Heart left ventricle (tissue), 16 donors: ENCODE measurements around the gene PRX. TPM values are rescaled to one million over a fixed set of nuclear protein-coding genes. Genes with fewer than 3 reads are reported as not detected.

ENCODE experiments used
- ATAC-seq, 4 donors: fragments of 200-7000 bp; cut with Tn5 transposase; one replicate each; pipeline ENCODE4 v1.9.1; 2020 to 2022; ENCODE audit warnings: moderate library complexity in 4 of 4, mild to moderate bottlenecking in 3 of 4, moderate number of reproducible peaks in 1 of 4
- DNase-seq, 5 donors: peaks; one replicate each; pipeline ENCODE4 v3.0.0-alpha.2; 2020
- H3K27ac ChIP-seq, 12 donors: fragments of 200-600 bp; sonication (generic) in 4 of 12; one replicate each; pipeline versions ENCODE4 v1.5.0 to v1.8.0; 2016 to 2022; ENCODE audit warnings: mild to moderate bottlenecking in 2 of 12
- H3K27me3 ChIP-seq, 9 donors: fragments of 200-600 bp; sonication (generic) in 2 of 9; one replicate each; pipeline versions ENCODE4 v1.5.1 to v1.8.0; 2016 to 2022; ENCODE audit warnings: mild to moderate bottlenecking in 3 of 9
- H3K36me3 ChIP-seq, 9 donors: fragments of 200-600 bp; sonication (generic) in 2 of 9; one replicate each; pipeline versions ENCODE4 v1.5.0 to v1.8.0; 2018 to 2022; ENCODE audit warnings: mild to moderate bottlenecking in 2 of 9
- H3K4me1 ChIP-seq, 12 donors: fragments of 200-600 bp; sonication (generic) in 4 of 12; one replicate each; pipeline versions ENCODE4 v1.5.0 to v1.8.0; 2016 to 2022; ENCODE audit warnings: mild to moderate bottlenecking in 3 of 12
- H3K4me3 ChIP-seq, 12 donors: fragments of 200-600 bp; sonication (generic) in 4 of 12; one replicate each; pipeline versions ENCODE4 v1.5.0 to v1.8.0; 2017 to 2022; ENCODE audit warnings: mild to moderate bottlenecking in 9 of 12, moderate library complexity in 4 of 12
- H3K9me3 ChIP-seq, 12 donors: fragments of 200-600 bp; sonication (generic) in 4 of 12; one replicate each; pipeline versions ENCODE4 v1.5.0 to v1.8.0; 2016 to 2022; ENCODE audit warnings: mild to moderate bottlenecking in 1 of 12
- POLR2A ChIP-seq, 2 donors: fragments of 450-650 bp; IDR thresholded peaks; one replicate each; pipeline ENCODE4 v1.6.1; 2017; ENCODE audit warnings: antibody characterized with exemption in 2 of 2, mild to moderate bottlenecking in 2 of 2, moderate library complexity in 2 of 2
- WGBS, 4 donors: extraction: QIAGEN DNeasy Blood & Tissue Kit in 2 of 4; methylation state at CpG; one replicate each; pipeline versions ENCODE4 v1.1.5 to v1.1.7; 2013 to 2018; 5-methylcytosine and 5-hydroxymethylcytosine counted together
- intact Hi-C, 10 donors: fragments of 100-400 bp; cut with DNase I; formaldehyde crosslinking; loops; one replicate each; pipeline versions ENCODE4 v1.11.1 to v1.14.2; 2022
- polyA plus RNA-seq, 2 donors: library from polyadenylated mRNA; stranded (reverse); fragments of 200-250 nt; gene quantifications; one replicate each; pipeline ENCODE4 v1.2.3, GENCODE V29; 2013
- total RNA-seq, 9 donors: library from RNA; depleted of rRNA in 2 of 9; stranded (reverse); fragments of >200 nt in 2 of 9; fragmentation: NEBNext Ultra II Directional in 3 of 9; extraction: Animal tissue kit (Norgen Biotek cat#: 25700) in 3 of 9; gene quantifications; one replicate each; pipeline versions ENCODE4 v1.1.0 to v1.2.4, GENCODE V29; 2016 to 2023
- TF ChIP-seq, protein P1 (sequence below), 12 donors: fragments of 200-600 bp; sonication (generic) in 4 of 12; IDR thresholded peaks; one replicate each; pipeline versions ENCODE4 v1.5.0 to v1.8.0; 2018 to 2022; ENCODE audit warnings: antibody characterized with exemption in 12 of 12, mild to moderate bottlenecking in 5 of 12
- donor health status: ischemic (EF 13 %, LVEDD 7.1; RV severe dilation, severe dysfunction).
- donor health status: healthy with polysubstance abuse.
- donor health status: DM: no; HTN: yes; CAD: no.
- donor health status: DM: no; HTN: no; CAD: no.
- donor health status: ischemic (EF 25% LVEDD 6.9; RV normal size, moderate dysfunction).
- donor health status: ischemic (EF 25% LVEDD 5.7; RV mildly dilated, moderate dysfunction).
- donor health status: healthy.
- donor health status: DM: yes; HTN: yes; CAD: no.
- donor health status: ischemic (EF 35%, LVEDD 5.7; RV mildly dilated, moderate dysfunction).
- donor health status: nonischemic (EF 11% LVEDD 7.7; RV severe dilation, severe dysfunction).
- donor health status: DM: yes; HTN: yes; CAD: no.
- donor health status: PGD.
- donor health status: ischemic (EF 29% LVEDD 5.4; RV normal size, mild dysfunction).
- donor health status: nonischemic (EF 23%, LVEDD 6.1; RV moderate dilation, normal function).

The PRX gene
- total and polyA plus RNA-seq, 11 donors, result 2.5 to 4.6 (median 3.1) TPM

DNA sequence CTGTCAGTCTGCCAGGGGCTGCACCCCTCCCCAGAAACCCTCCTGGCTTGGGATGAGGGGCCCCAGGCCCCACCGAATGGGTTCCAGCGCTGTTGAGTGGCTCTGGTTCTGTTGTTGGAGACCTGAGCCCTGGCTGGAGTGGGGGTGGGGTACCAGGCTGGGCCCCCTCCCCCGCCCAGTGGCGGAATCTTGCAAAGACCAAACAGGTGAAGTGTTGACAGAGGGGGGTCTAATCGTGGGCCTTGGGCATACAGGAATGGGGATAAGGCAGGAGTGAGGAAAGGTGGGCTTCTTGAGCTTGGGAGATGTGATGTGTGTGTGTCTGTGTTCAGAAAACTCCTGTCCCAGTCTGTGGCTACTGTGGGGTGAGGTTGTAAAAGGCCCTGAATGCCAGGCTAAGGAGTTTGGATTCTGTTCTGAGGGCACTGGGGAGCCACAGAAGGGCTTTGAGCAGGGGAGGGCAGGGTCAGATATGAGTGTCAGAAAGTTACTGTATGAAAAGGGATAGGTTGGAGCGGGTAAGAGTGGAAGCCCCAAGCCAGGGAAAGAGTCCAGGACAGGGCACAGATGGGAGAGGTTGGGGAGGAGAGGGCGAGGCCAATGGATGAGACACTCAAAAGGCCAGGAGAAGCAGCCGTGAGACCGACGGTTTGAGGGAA lies 23.0 kb downstream of the PRX start, which contains the start of gene HIPK4:
Gene HIPK4, minus strand, starts transcription at position 98 of the 659 bp plus-strand sequence. CDS start 279 bp downstream, outside the sequence.
- Histone ChIP-seq H3K36me3 (no peaks in the 10 kb centered on the region), H3K27ac (no peak within 1 kb of the TSS), H3K9me3 (no peaks in the 10 kb centered on the region), H3K4me1 (no peaks in the 10 kb centered on the region), H3K27me3 (no peaks in the 10 kb centered on the region), H3K4me3 (no peak within 1 kb of the TSS)
- DNase-seq (no peak), ATAC-seq (no peak)
- 81 to 87% (median 87%) methylated on average over 8 to 10 of the region's 10 CpGs for WGBS, 4 donors
- TF ChIP-seq, protein P1, sequence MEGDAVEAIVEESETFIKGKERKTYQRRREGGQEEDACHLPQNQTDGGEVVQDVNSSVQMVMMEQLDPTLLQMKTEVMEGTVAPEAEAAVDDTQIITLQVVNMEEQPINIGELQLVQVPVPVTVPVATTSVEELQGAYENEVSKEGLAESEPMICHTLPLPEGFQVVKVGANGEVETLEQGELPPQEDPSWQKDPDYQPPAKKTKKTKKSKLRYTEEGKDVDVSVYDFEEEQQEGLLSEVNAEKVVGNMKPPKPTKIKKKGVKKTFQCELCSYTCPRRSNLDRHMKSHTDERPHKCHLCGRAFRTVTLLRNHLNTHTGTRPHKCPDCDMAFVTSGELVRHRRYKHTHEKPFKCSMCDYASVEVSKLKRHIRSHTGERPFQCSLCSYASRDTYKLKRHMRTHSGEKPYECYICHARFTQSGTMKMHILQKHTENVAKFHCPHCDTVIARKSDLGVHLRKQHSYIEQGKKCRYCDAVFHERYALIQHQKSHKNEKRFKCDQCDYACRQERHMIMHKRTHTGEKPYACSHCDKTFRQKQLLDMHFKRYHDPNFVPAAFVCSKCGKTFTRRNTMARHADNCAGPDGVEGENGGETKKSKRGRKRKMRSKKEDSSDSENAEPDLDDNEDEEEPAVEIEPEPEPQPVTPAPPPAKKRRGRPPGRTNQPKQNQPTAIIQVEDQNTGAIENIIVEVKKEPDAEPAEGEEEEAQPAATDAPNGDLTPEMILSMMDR (IDR thresholded peaks at IDR 0.05), result no peak
- TF ChIP-seq POLR2A (IDR thresholded peaks at IDR 0.05), result no peak
- intact Hi-C loops, result no loop called here

DNA sequence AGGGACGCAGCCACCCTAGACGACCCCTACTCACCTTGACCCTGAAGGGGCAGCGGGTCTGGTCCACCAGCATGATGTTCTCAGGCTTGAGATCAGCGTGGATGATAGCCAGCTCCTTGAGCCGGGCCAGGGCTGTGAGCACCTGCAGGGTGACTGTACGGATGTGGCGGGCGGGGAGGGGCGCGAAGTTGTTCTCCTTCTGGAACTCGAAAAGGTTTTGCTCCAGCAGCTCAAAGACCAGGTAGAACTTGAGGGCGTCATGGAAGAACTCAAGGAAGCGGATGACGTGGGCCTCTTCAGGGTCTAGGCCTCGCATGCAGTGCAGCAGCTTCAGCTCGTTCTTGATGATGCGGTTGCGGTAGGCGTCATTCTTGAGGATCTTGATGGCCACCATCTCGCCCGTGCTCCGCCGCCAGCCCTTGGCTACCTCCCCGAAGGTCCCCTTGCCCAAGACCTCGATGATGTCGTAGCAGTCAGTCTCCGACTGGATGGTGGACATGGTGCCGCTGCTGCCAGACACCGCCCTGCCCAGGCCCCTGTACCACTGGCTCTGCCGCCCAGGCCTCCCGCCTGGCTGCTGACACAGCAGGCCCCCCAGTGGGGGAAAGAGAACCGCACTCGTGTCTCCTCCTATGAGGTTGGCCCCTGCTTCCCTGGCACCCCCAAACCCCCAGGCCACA lies 23.6 kb downstream of the PRX start:
- H3K27ac ChIP-seq, result no peak overlapping the region
- H3K36me3 ChIP-seq, result no peaks in the 10 kb centered on the region
- TF ChIP-seq, protein P1 (IDR thresholded peaks at IDR 0.05), result no peak
- no peak for TF ChIP-seq POLR2A (IDR thresholded peaks at IDR 0.05)
- WGBS, 4 donors, result 95 to 97% (median 96%) methylated on average over 31 to 33 of the region's 33 CpGs
- intact Hi-C loops, result no loop called here
- ATAC-seq (no peak), DNase-seq (no peak)
- H3K4me3 ChIP-seq, result no peak overlapping the region
- no peaks in the 10 kb centered on the region for H3K9me3 ChIP-seq
- no peaks in the 10 kb centered on the region for H3K4me1 ChIP-seq
- H3K27me3 ChIP-seq, result no peaks in the 10 kb centered on the region

DNA sequence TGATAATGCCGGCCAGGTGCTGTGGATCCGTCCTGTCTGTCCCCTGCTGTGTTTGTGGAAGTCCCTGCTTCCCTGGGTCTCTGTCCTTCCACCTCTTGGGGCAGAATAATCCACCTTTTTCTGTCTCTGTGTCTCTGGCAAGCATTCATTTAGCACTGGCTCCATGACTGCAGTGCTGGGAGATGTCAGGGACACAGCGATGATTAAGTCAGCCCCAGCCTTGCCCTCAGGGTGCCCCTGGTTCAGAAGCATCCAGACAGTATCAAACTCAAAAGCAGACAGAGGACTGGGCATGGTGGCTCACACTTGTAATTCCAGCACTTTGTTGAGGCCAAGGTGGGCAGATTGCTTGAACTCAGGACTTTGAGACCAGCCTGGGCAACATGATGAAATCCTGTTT lies 24.7 kb downstream of the PRX start:
- WGBS, 4 donors, result 76 to 88% (median 78%) methylated on average over 3 of the region's 3 CpGs
- Histone ChIP-seq H3K4me1 (no peaks in the 10 kb centered on the region), H3K27me3 (no peaks in the 10 kb centered on the region), H3K27ac (no peak overlapping the region), H3K9me3 (no peaks in the 10 kb centered on the region), H3K4me3 (no peak overlapping the region), H3K36me3 (no peaks in the 10 kb centered on the region)
- DNase-seq (no peak), ATAC-seq (no peak)
- intact Hi-C loops, result no loop called here
- TF ChIP-seq, protein P1 (IDR thresholded peaks at IDR 0.05), result no peak
- TF ChIP-seq POLR2A (IDR thresholded peaks at IDR 0.05), result no peak

DNA sequence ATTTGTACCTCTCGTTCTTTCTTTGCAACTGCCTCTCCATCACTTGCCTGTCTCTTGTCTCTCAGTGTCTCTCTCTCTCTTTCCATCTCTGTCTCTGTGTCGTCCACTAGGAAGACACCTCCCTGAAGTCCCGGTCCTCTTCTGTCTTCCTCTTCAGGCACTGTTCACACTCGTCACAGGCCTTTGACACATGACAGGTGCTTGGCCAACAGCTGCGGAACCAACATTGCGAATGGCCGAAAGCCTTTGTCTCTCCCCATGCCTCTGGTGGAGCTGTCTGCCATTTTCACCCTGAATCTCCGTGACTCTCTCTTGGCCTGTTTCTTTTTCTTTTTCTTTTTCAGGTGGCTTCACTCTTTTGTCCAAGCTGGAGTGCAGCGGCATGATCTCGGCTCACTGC lies 26.0 kb downstream of the PRX start:
- ATAC-seq (no peak), DNase-seq (no peak)
- H3K27ac ChIP-seq, result no peak overlapping the region
- no peaks in the 10 kb centered on the region for H3K4me1 ChIP-seq
- H3K4me3 ChIP-seq, result no peak overlapping the region
- WGBS, 4 donors, result 91 to 92% (median 91%) methylated on average over 10 of the region's 10 CpGs
- no peaks in the 10 kb centered on the region for H3K27me3 ChIP-seq
- H3K9me3 ChIP-seq, result no peaks in the 10 kb centered on the region
- TF ChIP-seq, protein P1 (IDR thresholded peaks at IDR 0.05), result no peak
- TF ChIP-seq POLR2A (IDR thresholded peaks at IDR 0.05), result no peak
- H3K36me3 ChIP-seq, result no peaks in the 10 kb centered on the region
- intact Hi-C loops, result no loop called here
